GM12878 (cell line): Measurements from ENCODE around the gene DCP1B. TPM values are rescaled to one million over a fixed set of nuclear protein-coding genes. Genes with fewer than 3 reads are reported as not detected.
A peak's percentile ranks its signal among the peaks of the same experiment; 100 is the strongest.

Experiments used
- ATAC-seq: fragments of 200-7000 bp; cut with Tn5 transposase; 3 replicates; pipeline ENCODE4 v1.9.1; 2020; ENCODE audit warnings: mild to moderate bottlenecking, moderate library complexity
- BruUV-seq: library from RNA; stranded (reverse); fragments of 400-500 nt; replicated peaks from 2 replicates; lab custom pipeline; 2021; lab: Mats Ljungman, UMichigan
- CTCF ChIA-PET: fragments of 300-600 bp; sonication (Branson Sonifier 250); formaldehyde crosslinking; extraction: SDS; loops from one replicate; lab custom pipeline; 2021; ENCODE audit warnings: inconsistent platforms; lab: Yijun Ruan, JAX
- POLR2A ChIA-PET: fragments of 350-600 bp; formaldehyde crosslinking; extraction: SDS; loops from one replicate; lab custom pipeline; 2021; ENCODE audit warnings: inconsistent platforms; lab: Charles Lee
- RAD21 ChIA-PET: fragments of 300-600 bp; sonication (Branson Sonifier 250); formaldehyde crosslinking; loops from one replicate; lab custom pipeline; 2023; ENCODE audit warnings: antibody characterized with exemption; ENCODE audit not compliant: unreplicated experiment; lab: Charles Lee
- SMC1A ChIA-PET: fragments of 300-600 bp; sonication (Branson Sonifier 250); formaldehyde crosslinking; loops from one replicate; lab custom pipeline; 2023; ENCODE audit not compliant: unreplicated experiment, uncharacterized antibody; lab: Charles Lee
- DNase-seq: peaks from one replicate; pipeline ENCODE4 v3.0.0-alpha.2; 2011; ENCODE audit warnings: low read depth, low spot score
- FAIRE-seq: peaks from 3 replicates; lab custom pipeline; 2011; peaks lifted over from hg19 to GRCh38; lab: Jason Lieb, UNC
- H2AFZ ChIP-seq: 2 replicates; pipeline ENCODE4 v1.6.0; 2011; ENCODE audit warnings: low read depth, low read length, control low read depth; ENCODE audit not compliant: control insufficient read depth
- H3K27ac ChIP-seq: 2 replicates; pipeline ENCODE4 v1.5.1; 2011; ENCODE audit warnings: control low read depth; ENCODE audit not compliant: control insufficient read depth, insufficient read depth
- H3K27me3 ChIP-seq, 2 experiments: replicated peaks in 1 of 2; 2 replicates each; pipeline versions ENCODE4 v1.6.0 to v1.6.1; 2011; ENCODE audit warnings: low read length in 1 of 2; ENCODE audit not compliant: control insufficient read depth in 2 of 2, insufficient read depth in 2 of 2
- H3K36me3 ChIP-seq, 2 experiments: 2 replicates each; pipeline ENCODE4 v1.5.1; 2011; ENCODE audit warnings: low read length in 1 of 2; ENCODE audit not compliant: control insufficient read depth in 2 of 2, insufficient read depth in 2 of 2
- H3K4me1 ChIP-seq: 2 replicates; pipeline ENCODE4 v1.6.1; 2011; ENCODE audit warnings: mild to moderate bottlenecking, low read length, moderate library complexity, mixed read lengths; ENCODE audit not compliant: control insufficient read depth, insufficient read depth
- H3K4me2 ChIP-seq: 2 replicates; pipeline ENCODE4 v1.6.0; 2011; ENCODE audit warnings: control low read depth; ENCODE audit not compliant: control insufficient read depth, insufficient read depth
- H3K4me3 ChIP-seq: fragments of 200-600 bp; sonication (generic); 2 replicates; pipeline ENCODE4 v1.5.1; 2016
- H3K79me2 ChIP-seq: 2 replicates; pipeline ENCODE4 v1.6.0; 2011; ENCODE audit warnings: low read length; ENCODE audit not compliant: control insufficient read depth, insufficient read depth
- H3K9ac ChIP-seq: 2 replicates; pipeline ENCODE4 v1.8.0; 2011; ENCODE audit warnings: low read length, control low read depth, mixed read lengths; ENCODE audit not compliant: control insufficient read depth, insufficient read depth
- H3K9me3 ChIP-seq: replicated peaks from 3 replicates; pipeline ENCODE4 v1.5.1; 2011; ENCODE audit warnings: mild to moderate bottlenecking, low read length; ENCODE audit not compliant: control insufficient read depth, insufficient read depth
- H4K20me1 ChIP-seq: 2 replicates; pipeline ENCODE4 v1.6.0; 2011; ENCODE audit not compliant: control insufficient read depth, insufficient read depth
- POLR2A ChIP-seq: IDR thresholded peaks from 2 replicates; pipeline ENCODE4 v1.6.1; 2011; ENCODE audit warnings: low read depth, mild to moderate bottlenecking, low read length
- RCOR1 ChIP-seq: conservative IDR thresholded peaks from 2 replicates; pipeline ENCODE4 v1.6.1; 2012; ENCODE audit warnings: low read depth, low read length, improper control_type of control experiment
- SMARCA5 ChIP-seq: fragments of 450-650 bp; IDR thresholded peaks from 2 replicates; pipeline ENCODE4 v1.6.1; 2017; ENCODE audit warnings: mild to moderate bottlenecking
- SRF ChIP-seq, 2 experiments: IDR thresholded peaks; 2 replicates each; pipeline ENCODE4 v1.6.1; 2011; ENCODE audit warnings: low read depth in 2 of 2, low read length in 2 of 2, mild to moderate bottlenecking in 1 of 2, moderate library complexity in 1 of 2
- WGBS: methylation state at CpG from one replicate; pipeline ENCODE4 v1.1.6; 2016; ENCODE audit warnings: low lambda C conversion rate; ENCODE audit not compliant: insufficient replicate concordance, insufficient coverage; ENCODE audit errors: missing lambda C conversion rate; 5-methylcytosine and 5-hydroxymethylcytosine counted together
- in situ Hi-C: fragments of 300-500 bp; cut with MboI; formaldehyde crosslinking; loops from 9 replicates; pipeline ENCODE4 v1.14.3; 2018; ENCODE audit warnings: mixed read lengths
- intact Hi-C: fragments of 100-400 bp; cut with micrococcal nuclease; formaldehyde crosslinking; loops from one replicate; pipeline ENCODE4 v1.14.2; 2022; ENCODE audit not compliant: unreplicated experiment
- polyA plus RNA-seq, 11 experiments: library from polyadenylated mRNA; depleted of rRNA in 4 of 11; unstranded in 6 of 11; stranded (reverse) in 5 of 11; fragments of >200 nt; fragmentation: Nextera tagmentation in 4 of 11; fragmentation: Illumina TruSeq in 1 of 11; extraction: Ambion mirVana in 4 of 11; extraction: Trizol in 1 of 11; gene quantifications; 1 replicate in 1 of 11; 2 replicates in 10 of 11; pipeline versions ENCODE4 v1.2.1 to v1.2.3, GENCODE V29; 2011 to 2016; ENCODE audit warnings: inconsistent platforms in 2 of 11, missing spikeins in 2 of 11, low read depth in 1 of 11
- total RNA-seq, 4 experiments: library from RNA; depleted of rRNA in 3 of 4; stranded (reverse); fragments of >200 nt in 3 of 4; fragmentation: Illumina TruSeq in 1 of 4; extraction: Trizol in 1 of 4; gene quantifications; 2 replicates each; pipeline versions ENCODE4 v1.2.1 to v1.2.3, GENCODE V29; 2013 to 2021
- TF ChIP-seq, protein P1 (sequence below): IDR thresholded peaks from 2 replicates; pipeline ENCODE4 v1.6.1; 2012; ENCODE audit warnings: mild to moderate bottlenecking, low read depth, low read length

Gene DCP1B
- total and polyA plus RNA-seq, 10 of the 15 experiments (the other 5 are each of a cell fraction or from before 2014, with no cell fraction given) = 1.3 to 23.4 (median 15.3) TPM

DNA sequence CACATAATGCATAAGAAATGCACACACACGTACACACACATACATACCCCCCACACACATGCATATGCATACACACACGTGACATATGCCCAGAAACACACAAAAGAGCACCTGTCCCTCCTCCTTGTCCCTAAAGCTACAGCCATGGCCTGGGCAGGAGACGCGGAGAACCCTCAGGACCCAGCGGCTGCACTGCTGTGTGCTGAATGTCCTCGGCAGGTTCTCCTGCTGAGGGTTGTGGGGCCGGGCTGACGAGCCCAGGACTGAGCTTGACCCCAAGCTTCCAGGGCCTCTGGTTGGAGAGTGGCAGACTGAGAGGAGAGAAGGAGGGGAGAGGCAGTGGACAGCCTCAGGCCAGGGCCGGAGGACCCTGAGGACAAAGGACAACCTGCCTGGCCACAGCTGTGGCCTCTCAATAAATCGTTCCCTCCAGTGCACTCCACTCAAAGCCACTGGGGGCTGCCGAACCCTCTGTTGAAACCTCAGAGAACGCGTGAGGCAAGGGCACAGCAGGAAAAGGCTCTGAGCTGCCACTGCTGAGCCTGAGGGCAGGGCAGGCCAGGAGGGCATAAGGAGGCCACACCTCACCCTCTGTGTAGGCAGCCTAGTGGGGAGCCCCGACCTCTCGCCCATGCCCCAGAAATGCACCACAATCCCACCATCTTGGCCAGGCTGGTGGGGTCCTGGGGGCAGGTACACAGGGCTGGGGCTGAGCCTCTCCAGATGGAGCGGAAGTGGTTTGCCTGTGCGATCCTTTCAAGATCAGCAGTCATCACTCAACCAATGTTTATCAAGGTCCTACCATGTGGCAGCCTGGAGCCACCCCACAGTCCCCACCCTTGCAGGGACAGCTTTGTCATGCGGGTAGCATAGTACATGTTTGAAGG is 88.9 kb downstream of the DCP1B start:
- Histone ChIP-seq H3K9ac (no peak overlapping the region), H2AFZ (no peak overlapping the region), H3K4me3 (no peak overlapping the region), H3K79me2 (no peaks in the 10 kb centered on the region), H3K9me3 (no peaks in the 10 kb centered on the region), H3K27me3 (peaks cover 0 to 6% of the 10 kb centered on the region in 2 experiments; a peak in 2 of 4 replicates), H3K27ac (no peak overlapping the region), H3K4me2 (no peak overlapping the region)
- ATAC-seq (peak; percentile 39), DNase-seq (no peak)
- WGBS = 51% methylated on average over 18 of the region's 18 CpGs
- in situ Hi-C loops = no loop called here
- RAD21 ChIA-PET = interaction anchor here (1.7 kb wide), 1 partner anchor 24 kb away, joined by 4 read pairs; no protein-coding TSS in a partner anchor
- BruUV-seq = no TSS peak
- TF ChIP-seq SMARCA5 (no peak), RCOR1 (no peak), SRF (IDR thresholded peaks at IDR 0.05; ENCODE audit: low read depth in 2 of 2, low read length in 2 of 2) (no peak), POLR2A (no peak)
- TF ChIP-seq, protein P1, sequence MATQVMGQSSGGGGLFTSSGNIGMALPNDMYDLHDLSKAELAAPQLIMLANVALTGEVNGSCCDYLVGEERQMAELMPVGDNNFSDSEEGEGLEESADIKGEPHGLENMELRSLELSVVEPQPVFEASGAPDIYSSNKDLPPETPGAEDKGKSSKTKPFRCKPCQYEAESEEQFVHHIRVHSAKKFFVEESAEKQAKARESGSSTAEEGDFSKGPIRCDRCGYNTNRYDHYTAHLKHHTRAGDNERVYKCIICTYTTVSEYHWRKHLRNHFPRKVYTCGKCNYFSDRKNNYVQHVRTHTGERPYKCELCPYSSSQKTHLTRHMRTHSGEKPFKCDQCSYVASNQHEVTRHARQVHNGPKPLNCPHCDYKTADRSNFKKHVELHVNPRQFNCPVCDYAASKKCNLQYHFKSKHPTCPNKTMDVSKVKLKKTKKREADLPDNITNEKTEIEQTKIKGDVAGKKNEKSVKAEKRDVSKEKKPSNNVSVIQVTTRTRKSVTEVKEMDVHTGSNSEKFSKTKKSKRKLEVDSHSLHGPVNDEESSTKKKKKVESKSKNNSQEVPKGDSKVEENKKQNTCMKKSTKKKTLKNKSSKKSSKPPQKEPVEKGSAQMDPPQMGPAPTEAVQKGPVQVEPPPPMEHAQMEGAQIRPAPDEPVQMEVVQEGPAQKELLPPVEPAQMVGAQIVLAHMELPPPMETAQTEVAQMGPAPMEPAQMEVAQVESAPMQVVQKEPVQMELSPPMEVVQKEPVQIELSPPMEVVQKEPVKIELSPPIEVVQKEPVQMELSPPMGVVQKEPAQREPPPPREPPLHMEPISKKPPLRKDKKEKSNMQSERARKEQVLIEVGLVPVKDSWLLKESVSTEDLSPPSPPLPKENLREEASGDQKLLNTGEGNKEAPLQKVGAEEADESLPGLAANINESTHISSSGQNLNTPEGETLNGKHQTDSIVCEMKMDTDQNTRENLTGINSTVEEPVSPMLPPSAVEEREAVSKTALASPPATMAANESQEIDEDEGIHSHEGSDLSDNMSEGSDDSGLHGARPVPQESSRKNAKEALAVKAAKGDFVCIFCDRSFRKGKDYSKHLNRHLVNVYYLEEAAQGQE = no peak
- TF ChIP-seq, all 136 proteins: peak for 0
- intact Hi-C loops = no loop called here
- Histone ChIP-seq H3K4me1 (no peaks in the 10 kb centered on the region), H3K36me3 (no peaks in the 10 kb centered on the region), H4K20me1 (no peaks in the 10 kb centered on the region)
- SMC1A ChIA-PET = no interaction called here
- CTCF ChIA-PET = interaction anchor here (0.8 to 1.6 kb wide), 2 partner anchors 25 to 41 kb away, joined by 3 to 8 read pairs; no protein-coding TSS in a partner anchor
- FAIRE-seq = no peak
- POLR2A ChIA-PET = no interaction called here
